Activated CD8-positive, alpha-beta memory T cell treated with anti-CD3 and anti-CD28 coated beads, Interleukin-2, amount 10 ng/mL, durations not matched to agents 7 days and 5 days (primary cell): Measurements from ENCODE around the gene NFIC. TPM values are rescaled to one million over a fixed set of nuclear protein-coding genes. Genes with fewer than 3 reads are reported as not detected.
"Not testable (repeated sequence)": the region's sequence is repeated elsewhere in the genome, so short reads cannot be mapped to it uniquely, and the experiment has no call there.

ENCODE experiments used
- ATAC-seq: fragments of 150-1000 bp; cut with Tn5 transposase; one replicate; pipeline ENCODE4 v1.10.0; 2021; ENCODE audit warnings: moderate library complexity
- CTCF ChIA-PET: fragments of 350-600 bp; sonication (Branson Sonifier 250); formaldehyde crosslinking; loops from one replicate; lab custom pipeline; 2021; ENCODE audit warnings: antibody characterized with exemption; lab: Charles Lee
- DNase-seq: peaks from one replicate; pipeline ENCODE4 v3.0.0-alpha.2; 2020
- H3K27ac Mint-ChIP-seq: one replicate; pipeline ENCODE4 v1.8.0; 2021; ENCODE audit warnings: mild to moderate bottlenecking, mixed read lengths
- H3K27me3 Mint-ChIP-seq: one replicate; pipeline ENCODE4 v1.8.0; 2021; ENCODE audit warnings: mixed read lengths
- H3K36me3 Mint-ChIP-seq: one replicate; pipeline ENCODE4 v1.8.0; 2021; ENCODE audit warnings: mild to moderate bottlenecking, mixed read lengths
- H3K4me1 Mint-ChIP-seq: one replicate; pipeline ENCODE4 v1.8.0; 2021; ENCODE audit warnings: mixed read lengths
- H3K4me3 Mint-ChIP-seq: one replicate; pipeline ENCODE4 v1.8.0; 2021; ENCODE audit warnings: mild to moderate bottlenecking, moderate library complexity, mixed read lengths
- H3K9me3 Mint-ChIP-seq: one replicate; pipeline ENCODE4 v1.8.0; 2022; ENCODE audit warnings: low read depth, mixed read lengths
- total RNA-seq, 2 experiments: library from RNA; stranded (reverse); gene quantifications; one replicate each; pipeline ENCODE4 v1.2.3, GENCODE V29; 2021

The NFIC gene
- total RNA-seq, 2 experiments from 2014 or later = 14.0 to 15.1 TPM

DNA sequence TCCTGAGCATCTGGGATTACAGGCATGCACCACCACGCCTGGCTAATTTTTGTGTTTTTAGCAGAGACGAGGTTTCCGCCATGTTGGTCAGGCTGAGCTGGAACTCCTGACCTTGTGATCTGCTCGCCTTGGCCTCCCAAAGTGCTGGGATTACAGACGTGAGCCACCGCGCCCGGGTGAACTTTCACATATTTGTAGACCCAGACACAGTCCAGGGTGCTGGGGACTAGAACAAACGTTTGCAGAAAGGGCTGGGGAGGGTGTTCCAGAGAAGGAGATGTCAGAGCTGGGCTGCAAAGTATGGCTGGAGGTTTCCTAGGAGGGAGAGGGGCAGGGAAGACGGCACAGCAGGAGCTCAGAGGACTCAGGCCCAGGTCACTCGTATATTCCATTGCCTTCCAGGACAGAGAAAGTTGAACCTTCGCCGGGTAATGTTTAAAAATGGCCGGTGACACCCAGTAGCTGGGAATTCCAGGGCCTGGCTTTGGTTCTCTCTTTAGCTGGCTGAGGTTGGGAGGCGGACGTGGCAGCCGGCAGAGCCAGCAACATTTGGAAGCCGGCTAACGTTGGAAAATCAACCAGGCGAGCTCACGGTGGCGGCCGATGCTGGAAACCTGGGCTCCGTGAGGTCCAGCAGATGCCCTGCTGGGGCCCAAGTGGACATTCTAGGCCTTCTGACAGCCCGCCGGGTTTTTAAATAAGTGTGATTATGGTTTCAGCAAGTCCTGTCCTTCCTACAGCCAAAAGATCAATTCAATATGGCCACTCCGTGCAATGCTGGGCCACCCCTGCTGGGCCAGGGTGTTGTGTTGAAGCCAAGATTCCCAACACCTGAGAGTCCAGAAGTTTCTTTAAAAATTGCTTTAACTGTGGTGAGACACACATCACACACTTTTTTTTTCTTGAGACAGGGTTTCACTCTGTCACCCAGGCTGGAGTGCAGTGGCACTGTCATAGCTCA, 41.5 kb downstream of the NFIC start:
- Mint-ChIP-seq H3K4me3 (no peak overlapping the region), H3K27me3 (no peaks in the 10 kb centered on the region), H3K9me3 (no peaks in the 10 kb centered on the region), H3K36me3 (no peaks in the 10 kb centered on the region), H3K4me1 (no peaks in the 10 kb centered on the region), H3K27ac (no peak overlapping the region)
- no peak for ATAC-seq
- no peak for DNase-seq
- CTCF ChIA-PET = interaction anchor here (0.7 kb wide), 1 partner anchor 103 kb away, joined by 3 read pairs; no protein-coding TSS in a partner anchor

DNA sequence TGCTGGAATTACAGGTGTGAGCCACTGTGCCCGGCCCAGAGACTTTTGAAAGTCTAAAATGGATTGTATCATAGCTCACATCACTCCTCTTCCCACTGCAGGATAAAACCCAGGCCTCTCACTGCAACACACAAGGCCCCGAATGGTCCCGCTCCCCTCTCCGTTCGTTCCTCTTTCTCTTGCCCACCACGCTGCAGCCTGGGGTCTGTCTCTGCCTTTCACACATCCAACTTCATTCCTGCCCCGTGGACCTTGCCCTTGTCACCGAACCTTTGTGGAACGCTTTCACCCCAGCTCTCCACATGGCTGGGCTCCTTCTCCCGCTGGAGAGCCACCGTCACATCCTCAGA, 42.6 kb downstream of the NFIC start:
- Mint-ChIP-seq H3K4me1 (no peaks in the 10 kb centered on the region), H3K4me3 (no peak overlapping the region), H3K27ac (no peak overlapping the region), H3K9me3 (no peaks in the 10 kb centered on the region), H3K36me3 (no peaks in the 10 kb centered on the region), H3K27me3 (no peaks in the 10 kb centered on the region)
- ATAC-seq (no peak), DNase-seq (no peak)
- CTCF ChIA-PET = no interaction called here

DNA sequence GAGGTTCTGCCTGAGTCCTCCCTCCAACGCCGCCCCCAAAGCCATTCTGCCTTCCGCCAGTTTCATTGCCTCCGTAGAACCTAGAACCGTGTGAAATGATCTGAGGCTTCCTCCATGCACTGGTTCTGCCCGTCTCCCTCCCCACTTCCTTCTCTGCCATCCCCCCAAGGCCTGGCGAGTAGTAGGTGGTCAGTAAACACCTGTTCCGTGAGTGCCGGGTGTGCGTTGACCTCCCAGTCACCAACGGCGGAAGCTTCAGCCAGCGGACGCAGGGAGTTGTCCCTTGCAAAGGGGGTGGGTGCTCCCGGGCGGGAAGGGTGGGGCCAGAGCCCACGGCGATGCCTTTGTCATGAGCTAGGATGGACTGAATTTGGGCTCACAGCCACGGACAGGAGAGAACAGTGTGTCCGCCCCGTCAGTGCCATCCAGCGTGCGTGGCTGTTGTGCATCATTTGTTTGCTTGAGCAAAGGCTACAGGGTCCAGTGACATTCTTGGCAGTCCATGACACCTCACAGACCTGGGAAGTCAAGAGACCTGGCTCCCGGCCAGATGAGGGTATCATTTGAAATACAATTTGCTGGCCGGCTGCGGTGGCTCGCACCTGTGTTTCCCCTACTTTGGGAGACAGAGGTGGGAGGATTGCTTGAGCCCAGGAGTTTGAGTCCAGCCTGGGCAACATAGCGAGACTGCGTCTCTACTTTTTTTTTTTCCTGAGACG, 43.1 kb downstream of the NFIC start:
- no peaks in the 10 kb centered on the region for H3K4me1 Mint-ChIP-seq
- no peak overlapping the region for H3K4me3 Mint-ChIP-seq
- H3K36me3 Mint-ChIP-seq = no peaks in the 10 kb centered on the region
- no peaks in the 10 kb centered on the region for H3K9me3 Mint-ChIP-seq
- H3K27ac Mint-ChIP-seq = no peak overlapping the region
- ATAC-seq (no peak), DNase-seq (no peak)
- CTCF ChIA-PET = no interaction called here
- no peaks in the 10 kb centered on the region for H3K27me3 Mint-ChIP-seq

DNA sequence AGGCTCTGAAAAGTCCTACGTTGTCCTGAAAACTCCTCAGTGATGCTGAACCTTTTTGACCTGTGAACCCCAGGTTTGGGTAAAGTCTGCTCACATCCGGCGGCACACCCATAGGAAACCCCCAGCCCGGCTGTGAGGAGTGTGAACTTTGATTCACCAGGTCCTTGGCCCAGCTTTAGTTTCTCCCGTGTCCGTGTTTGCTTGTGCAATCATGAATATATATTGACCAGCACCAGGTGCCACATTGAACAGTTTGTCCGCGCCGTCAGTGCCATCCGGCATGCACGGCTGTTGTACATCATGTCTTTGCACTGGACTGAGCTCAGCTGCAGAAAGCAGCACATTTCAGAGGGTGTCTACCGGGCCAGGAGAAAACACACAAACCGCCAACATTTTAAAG, 45.3 kb downstream of the NFIC start:
- Mint-ChIP-seq H3K27me3 (no peaks in the 10 kb centered on the region), H3K27ac (no peak overlapping the region)
- CTCF ChIA-PET = interaction anchor here (0.7 to 1.8 kb wide), 7 partner anchors 18 to 623 kb away, joined by 3 to 6 read pairs (median 4); no protein-coding TSS in a partner anchor

DNA sequence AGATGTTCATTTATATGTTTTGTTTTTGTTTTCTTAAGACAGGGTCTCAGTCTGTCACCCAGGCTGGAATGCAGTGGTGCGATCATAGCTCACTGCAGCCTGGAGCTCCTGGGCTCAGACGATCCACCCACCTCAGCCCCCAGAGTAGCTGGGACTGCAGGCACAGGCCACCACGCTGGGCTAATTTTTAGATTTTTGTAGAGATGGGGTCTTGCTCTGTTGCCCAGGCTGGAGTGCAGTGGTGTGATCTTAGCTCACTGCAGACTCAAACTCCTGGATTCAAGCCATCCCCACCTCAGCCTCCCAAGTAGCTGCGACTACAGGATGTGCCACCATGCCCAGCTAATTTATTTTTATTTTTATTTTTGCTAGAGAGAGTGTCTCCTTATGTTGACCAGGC, 45.7 kb downstream of the NFIC start:
- no peaks in the 10 kb centered on the region for H3K36me3 Mint-ChIP-seq
- no peak for ATAC-seq
- DNase-seq = no peak
- H3K27ac Mint-ChIP-seq = no peak overlapping the region
- no peaks in the 10 kb centered on the region for H3K9me3 Mint-ChIP-seq
- H3K27me3 Mint-ChIP-seq = no peaks in the 10 kb centered on the region
- no peak overlapping the region for H3K4me3 Mint-ChIP-seq
- CTCF ChIA-PET = interaction anchor here (0.6 to 1.8 kb wide), 6 partner anchors 18 to 823 kb away, joined by 3 to 6 read pairs (median 4); no protein-coding TSS in a partner anchor
- H3K4me1 Mint-ChIP-seq = no peaks in the 10 kb centered on the region

More for the DNA sequence above, 45.3 kb downstream of the NFIC start:
- H3K4me3 Mint-ChIP-seq = no peak overlapping the region
- H3K4me1 Mint-ChIP-seq = no peaks in the 10 kb centered on the region
- no peaks in the 10 kb centered on the region for H3K9me3 Mint-ChIP-seq
- no peak for DNase-seq
- H3K36me3 Mint-ChIP-seq = no peaks in the 10 kb centered on the region
- ATAC-seq = no peak

DNA sequence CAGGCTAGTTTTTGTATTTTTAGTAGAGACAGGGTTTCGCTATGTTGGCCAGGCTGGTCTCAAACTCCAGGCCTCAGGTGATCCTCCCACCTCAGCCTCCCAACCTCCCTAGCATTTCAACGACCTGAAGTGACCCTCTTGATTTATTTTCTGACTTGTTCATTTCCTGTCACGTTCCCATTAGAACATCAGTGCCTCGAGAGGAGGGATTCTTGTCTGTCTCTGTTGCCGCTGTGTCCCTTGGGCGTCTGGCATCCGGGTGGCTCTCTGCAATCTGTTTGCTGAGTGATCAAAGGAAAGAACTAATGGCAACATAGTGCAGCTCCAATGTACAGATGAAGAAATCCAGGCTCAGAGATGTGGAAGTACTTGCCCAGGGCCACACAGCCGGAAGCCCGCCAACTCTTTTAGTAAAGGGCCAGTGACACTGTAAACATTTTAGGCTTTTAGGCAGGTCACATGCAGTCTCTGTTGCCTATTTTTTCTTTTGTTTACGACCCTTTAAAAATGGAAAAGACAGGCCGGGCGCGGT, 47.5 kb downstream of the NFIC start:
- Mint-ChIP-seq H3K4me1 (no peaks in the 10 kb centered on the region), H3K27me3 (no peaks in the 10 kb centered on the region), H3K36me3 (no peaks in the 10 kb centered on the region), H3K27ac (no peak overlapping the region), H3K4me3 (no peak overlapping the region), H3K9me3 (no peaks in the 10 kb centered on the region)
- DNase-seq (no peak), ATAC-seq (no peak)
- CTCF ChIA-PET = no interaction called here

DNA sequence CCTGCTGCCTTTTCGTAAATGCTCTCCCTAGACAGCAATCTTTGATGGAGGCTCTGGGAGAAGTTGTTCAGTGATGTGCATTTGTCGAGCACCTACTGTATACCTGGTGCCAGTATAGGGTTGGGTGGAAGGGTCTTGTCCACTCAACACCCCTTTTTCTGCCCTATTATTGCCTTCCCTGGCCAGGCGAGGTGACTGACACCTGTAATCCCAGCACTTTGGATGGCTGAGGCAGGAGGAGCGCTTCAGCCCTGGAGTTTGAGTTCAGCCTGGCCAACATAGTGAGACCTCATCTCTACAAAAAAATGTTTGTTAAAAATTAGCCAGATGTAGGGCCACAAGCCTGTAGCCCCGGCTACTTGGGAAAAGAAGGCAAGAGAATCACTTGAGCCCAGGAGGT, 49.3 kb downstream of the NFIC start:
- CTCF ChIA-PET = no interaction called here
- Mint-ChIP-seq H3K27ac (no peak overlapping the region), H3K9me3 (no peaks in the 10 kb centered on the region), H3K27me3 (no peaks in the 10 kb centered on the region), H3K4me1 (no peaks in the 10 kb centered on the region), H3K36me3 (no peaks in the 10 kb centered on the region), H3K4me3 (no peak overlapping the region)
- DNase-seq (no peak), ATAC-seq (no peak)

DNA sequence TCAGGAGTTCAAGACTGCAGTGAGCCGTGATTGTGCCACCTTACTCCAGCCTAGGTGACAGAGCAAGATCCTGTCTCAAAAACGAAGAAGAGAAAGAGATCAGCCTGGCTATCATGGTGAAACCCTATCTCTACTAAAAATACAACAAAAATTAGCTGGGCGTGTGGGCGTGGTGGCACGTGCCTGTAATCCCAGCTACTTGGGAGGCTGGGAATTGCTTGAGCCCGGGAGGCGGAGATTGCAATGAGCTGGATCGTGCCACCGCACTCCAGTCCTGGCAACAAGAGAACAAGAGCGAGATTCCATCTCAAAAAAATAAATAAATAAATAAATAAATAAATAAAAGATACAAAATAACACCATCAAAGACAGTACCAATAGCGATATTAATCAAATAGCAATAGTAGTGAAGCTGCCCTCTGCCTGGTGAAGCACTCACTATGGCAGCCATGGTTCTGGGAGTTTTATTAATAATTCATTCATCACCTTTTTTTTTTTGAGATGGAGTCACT, 53.9 kb downstream of the NFIC start:
- Mint-ChIP-seq H3K36me3 (no peaks in the 10 kb centered on the region), H3K4me1 (no peaks in the 10 kb centered on the region), H3K27me3 (no peaks in the 10 kb centered on the region), H3K4me3 (no peak overlapping the region), H3K9me3 (no peaks in the 10 kb centered on the region), H3K27ac (no peak overlapping the region)
- ATAC-seq (no peak), DNase-seq (no peak)
- CTCF ChIA-PET = interaction anchor here (0.6 to 4.7 kb wide), 6 partner anchors 10 to 1750 kb away, joined by 3 to 24 read pairs (median 4); no protein-coding TSS in a partner anchor

DNA sequence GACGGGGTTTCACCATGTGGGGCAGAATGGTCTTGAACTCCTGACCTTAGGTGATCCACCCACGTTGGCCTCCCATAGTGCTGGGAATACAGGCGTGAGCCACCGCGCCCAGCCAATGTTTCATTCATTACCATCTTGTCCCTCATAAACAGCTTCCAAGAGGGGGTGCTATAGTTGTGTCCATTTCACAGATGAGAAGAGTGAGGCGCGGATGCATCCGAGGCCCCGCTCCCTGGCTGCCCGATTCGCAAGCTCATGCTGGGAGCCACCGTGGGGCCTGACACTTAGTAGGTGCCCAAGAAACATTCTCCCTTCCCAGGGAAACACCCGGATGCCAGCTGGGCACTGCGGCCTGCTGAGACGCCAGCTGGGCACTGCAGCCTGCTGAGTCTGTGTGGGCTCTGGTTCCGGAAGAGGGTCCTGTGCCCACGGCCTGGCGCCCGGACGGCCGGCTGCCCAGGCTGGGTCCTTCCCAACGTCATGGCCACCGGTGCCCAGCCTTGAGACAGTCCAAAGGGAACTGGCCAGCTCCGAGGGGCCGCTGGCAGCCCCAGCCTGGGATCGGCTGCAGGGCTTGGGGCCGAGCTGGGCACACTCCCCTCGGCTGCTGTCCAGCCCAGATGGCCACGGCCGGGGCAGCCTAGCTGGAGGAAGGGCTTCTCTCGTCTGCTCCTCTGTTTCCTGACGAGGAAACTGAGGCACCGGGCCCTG, 54.7 kb downstream of the NFIC start:
- ATAC-seq (no peak), DNase-seq (no peak)
- H3K4me3 Mint-ChIP-seq = no peak overlapping the region
- H3K4me1 Mint-ChIP-seq = no peaks in the 10 kb centered on the region
- no peaks in the 10 kb centered on the region for H3K36me3 Mint-ChIP-seq
- no peaks in the 10 kb centered on the region for H3K9me3 Mint-ChIP-seq
- no peaks in the 10 kb centered on the region for H3K27me3 Mint-ChIP-seq
- CTCF ChIA-PET = interaction anchor here (0.6 to 4.7 kb wide), 5 partner anchors 9 to 1751 kb away, joined by 3 to 24 read pairs (median 4); no protein-coding TSS in a partner anchor
- no peak overlapping the region for H3K27ac Mint-ChIP-seq

DNA sequence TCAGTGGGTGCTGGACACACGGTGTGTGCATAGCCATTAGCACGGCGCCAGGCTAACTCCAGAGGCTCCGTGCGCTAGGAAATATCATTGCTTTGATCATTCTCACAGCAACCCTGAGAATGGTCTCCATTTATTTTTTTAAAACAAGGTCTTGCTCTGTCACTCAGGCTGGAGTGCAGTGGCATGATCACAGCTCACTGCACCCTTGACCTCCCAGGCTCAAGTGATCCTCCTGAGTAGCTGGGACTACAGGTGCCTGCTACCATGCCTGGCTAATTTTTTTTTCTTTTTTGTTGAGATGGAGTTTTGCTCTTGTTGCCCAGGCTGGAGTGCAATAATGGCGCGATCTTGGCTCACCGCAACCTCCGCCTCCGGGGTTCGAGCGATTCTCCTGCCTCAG, 55.3 kb downstream of the NFIC start:
- CTCF ChIA-PET = interaction anchor here (1.5 to 4.7 kb wide), 3 partner anchors 9 to 117 kb away, joined by 3 to 24 read pairs (median 8); no protein-coding TSS in a partner anchor
- not testable (repeated sequence) for H3K27ac Mint-ChIP-seq, ATAC-seq, H3K4me3 Mint-ChIP-seq, H3K4me1 Mint-ChIP-seq, H3K27me3 Mint-ChIP-seq, H3K9me3 Mint-ChIP-seq, H3K36me3 Mint-ChIP-seq, DNase-seq

DNA sequence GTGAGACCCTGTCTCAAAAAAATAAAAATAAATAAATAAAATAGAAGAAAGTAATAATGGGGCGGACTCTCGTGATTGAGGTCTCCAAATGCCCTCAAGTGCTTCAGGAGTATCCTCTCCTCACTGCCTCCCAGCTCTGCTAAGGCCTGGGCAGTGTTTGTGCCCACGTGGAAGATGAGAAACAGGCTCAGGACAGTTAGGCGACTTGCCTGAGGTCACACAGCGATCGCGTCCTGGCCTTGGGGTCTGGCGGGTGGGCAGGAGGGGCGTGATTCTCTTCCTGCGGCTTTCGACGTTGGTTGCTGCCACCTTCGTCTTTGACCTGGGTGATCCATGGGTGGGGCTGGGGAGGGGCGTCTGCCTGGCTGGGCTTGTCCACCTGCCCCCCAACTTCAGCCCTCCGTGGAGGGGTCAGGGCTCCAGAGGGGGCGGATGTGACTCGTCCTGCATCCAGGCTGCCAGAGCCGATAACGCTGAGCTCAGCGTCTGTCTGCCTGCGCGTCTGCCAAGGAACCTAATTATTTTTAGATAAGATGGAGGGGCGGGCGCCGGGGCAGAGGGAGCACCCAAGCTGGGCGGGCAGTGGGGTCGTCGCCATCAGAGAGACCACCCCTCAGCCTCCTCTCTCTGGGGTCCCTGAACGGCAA, 56.9 kb downstream of the NFIC start:
- Mint-ChIP-seq H3K27ac (no peak overlapping the region), H3K27me3 (no peaks in the 10 kb centered on the region), H3K4me3 (no peak overlapping the region), H3K36me3 (peaks cover 2% of the 10 kb centered on the region), H3K4me1 (no peaks in the 10 kb centered on the region), H3K9me3 (no peaks in the 10 kb centered on the region)
- no peak for ATAC-seq
- DNase-seq = no peak
- CTCF ChIA-PET = no interaction called here

DNA sequence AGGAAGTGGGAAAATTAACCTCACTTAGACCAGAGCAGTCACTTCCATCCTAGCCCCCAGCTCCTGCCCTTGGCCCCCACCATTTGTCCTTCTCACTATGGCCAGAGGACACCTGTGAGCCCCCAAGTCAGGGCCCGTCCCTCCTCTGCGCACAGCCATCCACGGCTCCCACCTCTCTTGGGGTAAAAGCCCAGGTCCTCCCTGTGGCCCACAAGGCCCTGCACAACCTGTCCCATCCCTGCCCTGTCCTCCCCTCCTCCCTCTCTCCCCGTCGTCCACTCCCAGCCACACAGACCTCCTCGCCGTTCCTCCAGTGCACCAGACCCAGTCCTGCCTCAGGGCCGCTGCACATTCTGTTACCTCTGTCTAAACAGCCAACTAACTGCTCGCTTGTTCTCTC, 60.0 kb downstream of the NFIC start:
- Mint-ChIP-seq H3K36me3 (peaks cover 2% of the 10 kb centered on the region), H3K27me3 (no peaks in the 10 kb centered on the region), H3K4me1 (no peaks in the 10 kb centered on the region), H3K4me3 (no peak overlapping the region), H3K9me3 (no peaks in the 10 kb centered on the region), H3K27ac (no peak overlapping the region)
- CTCF ChIA-PET = interaction anchor here (2.9 kb wide), 1 partner anchor 121 kb away, joined by 9 read pairs; no protein-coding TSS in a partner anchor
- no peak for DNase-seq
- ATAC-seq = no peak
